Brain microvascular endothelial cell (primary cell): ENCODE results near the gene KCNK10.

Experiments
- DNase-seq: peaks from one replicate; pipeline ENCODE4 v3.0.0-alpha.2; 2020
- H3K27ac ChIP-seq: fragments of 250-450 bp; sonication (Bioruptor Pico); 2 replicates; pipeline ENCODE4 v1.5.1; 2020; ENCODE audit warnings: mild to moderate bottlenecking, moderate library complexity
- H3K27me3 ChIP-seq: fragments of 250-450 bp; sonication (Bioruptor Pico); replicated peaks from 2 replicates; pipeline ENCODE4 v1.5.1; 2020; ENCODE audit warnings: mild to moderate bottlenecking
- H3K36me3 ChIP-seq: fragments of 250-450 bp; sonication (Bioruptor Pico); replicated peaks from 2 replicates; pipeline ENCODE4 v1.5.1; 2020; ENCODE audit warnings: mild to moderate bottlenecking
- H3K4me3 ChIP-seq: 2 replicates; pipeline ENCODE4 v1.5.1; 2011; ENCODE audit warnings: low read depth, mild to moderate bottlenecking, control low read depth, low read length, moderate library complexity
- in situ Hi-C: cut with HindIII; loops from 2 replicates; pipeline ENCODE4 v1.10.0; 2017; ENCODE audit warnings: low sequenced_read_pairs, low pct_ligation_motif_present
- TF ChIP-seq, protein P1 (sequence below): IDR thresholded peaks from 2 replicates; pipeline ENCODE4 v1.5.1; 2011; ENCODE audit warnings: low read depth, mild to moderate bottlenecking, moderate library complexity, low read length, control low read depth, inconsistent platforms; ENCODE audit errors: missing control alignments

Gene KCNK10

DNA sequence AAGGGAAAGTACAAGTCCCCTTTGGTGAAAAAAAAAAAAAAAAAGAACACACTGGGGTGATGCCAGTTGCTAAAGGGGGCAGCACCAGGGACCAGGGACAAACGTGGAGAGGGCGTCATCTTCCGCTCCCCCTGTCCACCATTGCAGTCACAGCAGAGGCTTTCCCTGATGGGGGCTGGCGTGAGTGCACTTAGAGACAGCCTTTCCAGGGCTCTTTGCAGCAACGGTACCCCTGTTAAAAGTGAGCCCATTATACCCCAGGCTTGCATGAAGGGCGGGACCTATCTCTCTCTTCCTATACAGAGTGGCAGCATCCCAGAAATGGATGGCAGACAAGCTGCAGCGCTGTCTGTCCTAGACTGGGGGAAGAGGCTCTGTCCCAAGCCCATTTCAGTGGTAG is 155.0 kb downstream of the KCNK10 start:
- Histone ChIP-seq H3K27ac (no peak overlapping the region), H3K4me3 (no peak overlapping the region), H3K36me3 (no peaks in the 10 kb centered on the region), H3K27me3 (no peaks in the 10 kb centered on the region)
- TF ChIP-seq, protein P1, sequence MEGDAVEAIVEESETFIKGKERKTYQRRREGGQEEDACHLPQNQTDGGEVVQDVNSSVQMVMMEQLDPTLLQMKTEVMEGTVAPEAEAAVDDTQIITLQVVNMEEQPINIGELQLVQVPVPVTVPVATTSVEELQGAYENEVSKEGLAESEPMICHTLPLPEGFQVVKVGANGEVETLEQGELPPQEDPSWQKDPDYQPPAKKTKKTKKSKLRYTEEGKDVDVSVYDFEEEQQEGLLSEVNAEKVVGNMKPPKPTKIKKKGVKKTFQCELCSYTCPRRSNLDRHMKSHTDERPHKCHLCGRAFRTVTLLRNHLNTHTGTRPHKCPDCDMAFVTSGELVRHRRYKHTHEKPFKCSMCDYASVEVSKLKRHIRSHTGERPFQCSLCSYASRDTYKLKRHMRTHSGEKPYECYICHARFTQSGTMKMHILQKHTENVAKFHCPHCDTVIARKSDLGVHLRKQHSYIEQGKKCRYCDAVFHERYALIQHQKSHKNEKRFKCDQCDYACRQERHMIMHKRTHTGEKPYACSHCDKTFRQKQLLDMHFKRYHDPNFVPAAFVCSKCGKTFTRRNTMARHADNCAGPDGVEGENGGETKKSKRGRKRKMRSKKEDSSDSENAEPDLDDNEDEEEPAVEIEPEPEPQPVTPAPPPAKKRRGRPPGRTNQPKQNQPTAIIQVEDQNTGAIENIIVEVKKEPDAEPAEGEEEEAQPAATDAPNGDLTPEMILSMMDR, result no peak
- in situ Hi-C loops, result no loop called here
- DNase-seq, result no peak

DNA sequence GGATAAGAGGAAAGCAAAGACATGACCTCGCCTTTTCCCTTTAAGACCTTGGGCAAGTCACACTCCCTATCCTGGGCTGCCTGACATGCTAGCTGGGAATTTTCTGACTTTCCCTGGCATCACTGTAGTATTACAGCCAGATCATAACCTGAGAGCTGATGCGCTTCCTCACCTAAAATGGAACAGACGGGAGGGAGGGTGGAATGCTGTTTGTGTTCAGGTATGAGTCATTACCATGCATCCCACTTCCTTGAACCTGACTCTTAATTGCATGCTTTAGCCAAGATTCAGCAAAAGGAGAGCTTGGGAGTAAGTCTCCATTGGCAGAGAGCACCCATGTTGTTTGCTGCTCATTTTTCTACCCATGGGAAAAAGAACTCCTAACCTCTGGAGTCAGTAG is 156.5 kb downstream of the KCNK10 start:
- Histone ChIP-seq H3K36me3 (no peaks in the 10 kb centered on the region), H3K27ac (no peak overlapping the region), H3K4me3 (no peak overlapping the region), H3K27me3 (no peaks in the 10 kb centered on the region)
- TF ChIP-seq, protein P1, result no peak
- in situ Hi-C loops, result no loop called here
- DNase-seq, result no peak

DNA sequence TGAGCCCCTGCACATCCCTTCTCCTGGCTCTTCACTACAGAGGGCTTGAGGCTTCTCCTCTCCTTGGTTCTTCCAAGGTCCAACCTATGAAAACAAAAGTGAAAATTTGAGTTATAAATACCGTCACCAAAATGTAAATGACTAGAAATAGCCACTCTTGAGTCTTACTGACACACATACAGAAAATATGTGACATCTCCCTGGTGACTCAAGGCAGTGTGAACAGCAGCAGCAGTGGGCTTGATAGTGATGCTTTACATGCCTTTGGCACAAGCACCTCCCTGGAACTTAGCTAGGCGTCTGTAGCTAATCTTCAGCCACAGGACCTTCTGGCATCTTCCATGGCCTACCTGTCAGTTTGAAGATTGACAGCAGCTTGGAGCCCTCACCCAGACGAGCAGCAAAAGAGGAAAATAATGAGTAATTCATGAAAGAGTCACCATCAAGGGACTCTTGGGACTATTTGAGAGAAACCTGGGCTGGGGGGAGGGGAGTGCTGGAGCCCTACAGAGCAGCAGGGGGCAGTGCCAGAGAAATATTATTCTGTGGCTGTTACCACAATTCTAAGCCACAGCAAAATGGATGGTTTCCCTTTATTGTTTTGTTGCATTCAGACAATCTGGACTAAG is 158.0 kb downstream of the KCNK10 start:
- in situ Hi-C loops, result no loop called here
- Histone ChIP-seq H3K27ac (no peak overlapping the region), H3K27me3 (no peaks in the 10 kb centered on the region), H3K36me3 (no peaks in the 10 kb centered on the region), H3K4me3 (no peak overlapping the region)
- DNase-seq, result no peak
- TF ChIP-seq, protein P1, result no peak

DNA sequence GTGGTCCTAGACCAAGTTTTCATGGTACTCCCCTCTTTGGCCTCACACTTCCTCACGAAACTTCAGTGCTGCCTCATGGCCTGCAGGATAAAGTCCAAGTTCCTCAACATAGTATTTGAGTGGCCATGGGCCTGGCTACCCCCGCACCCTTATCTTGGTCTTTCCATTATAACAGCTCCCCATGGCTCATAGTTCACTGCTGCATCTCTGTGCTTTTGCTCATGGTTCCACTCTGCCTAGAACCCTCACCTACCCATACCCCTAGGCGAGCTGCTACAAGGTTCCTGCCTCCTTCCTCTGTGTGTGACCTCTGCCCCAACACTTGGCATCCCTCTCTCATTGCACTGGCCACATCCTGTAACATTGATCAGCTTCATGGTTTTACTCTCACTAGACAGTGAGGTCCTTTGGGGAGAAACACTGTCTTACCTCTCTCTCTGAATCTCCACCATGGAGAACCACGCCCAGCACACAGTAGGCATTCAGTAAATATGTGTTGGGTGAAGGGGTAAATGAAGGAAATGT is 159.3 kb downstream of the KCNK10 start:
- no peak overlapping the region for H3K4me3 ChIP-seq
- no peak for DNase-seq
- H3K36me3 ChIP-seq, result no peaks in the 10 kb centered on the region
- TF ChIP-seq, protein P1, result no peak
- in situ Hi-C loops, result no loop called here
- no peaks in the 10 kb centered on the region for H3K27me3 ChIP-seq
- no peak overlapping the region for H3K27ac ChIP-seq

DNA sequence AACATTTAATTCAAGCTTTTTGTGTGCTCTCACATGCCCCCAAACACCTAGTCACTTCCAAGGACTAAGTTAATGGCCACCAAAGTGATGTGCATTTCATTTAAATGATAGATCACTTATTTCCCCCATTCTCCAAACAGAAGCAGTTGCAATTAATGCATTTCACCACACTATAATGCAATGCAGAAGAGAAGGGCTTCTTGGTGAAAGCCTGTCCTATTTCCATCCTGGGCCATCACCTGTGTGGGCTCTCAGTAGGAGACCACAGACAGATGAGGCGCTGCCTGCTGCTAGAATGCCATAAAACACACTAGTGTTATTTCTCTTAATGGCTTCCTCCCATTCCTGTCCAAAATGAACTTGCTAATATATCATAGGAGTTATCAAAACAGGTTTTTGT is 166.9 kb downstream of the KCNK10 start:
- DNase-seq, result no peak
- Histone ChIP-seq H3K27me3 (no peaks in the 10 kb centered on the region), H3K4me3 (no peak overlapping the region), H3K36me3 (no peaks in the 10 kb centered on the region), H3K27ac (no peak overlapping the region)
- TF ChIP-seq, protein P1, result no peak
- in situ Hi-C loops, result no loop called here

DNA sequence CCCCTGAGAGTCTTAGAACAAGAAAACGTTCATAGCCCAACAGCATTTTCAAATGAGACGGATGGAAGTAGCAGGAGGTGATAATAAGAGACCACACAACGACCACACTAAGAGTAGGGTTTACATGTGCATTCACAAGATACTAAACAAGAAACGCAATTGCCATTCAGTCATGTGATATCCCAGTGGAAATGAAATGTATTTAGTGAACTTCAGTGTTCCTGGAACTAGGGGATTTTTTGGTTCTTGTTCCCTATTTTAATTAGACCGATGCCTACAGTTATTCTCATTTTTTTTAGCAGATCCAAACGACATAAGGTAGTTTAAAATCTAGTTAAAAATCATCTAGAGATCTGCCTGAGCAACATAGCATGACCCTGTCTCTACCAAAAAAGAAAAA is 168.1 kb downstream of the KCNK10 start:
- H3K4me3 ChIP-seq, result no peak overlapping the region

More for the DNA sequence above, 168.1 kb downstream of the KCNK10 start:
- no peaks in the 10 kb centered on the region for H3K36me3 ChIP-seq
- no peaks in the 10 kb centered on the region for H3K27me3 ChIP-seq
- in situ Hi-C loops, result no loop called here
- TF ChIP-seq, protein P1, result no peak
- H3K27ac ChIP-seq, result no peak overlapping the region
- no peak for DNase-seq
